ENCODE data around the gene COL21A1.
A peak's percentile ranks its signal among the peaks of the same experiment; 100 is the strongest.

Gene COL21A1

GRCh38 chr6:56101141-56101553, 146.2 kb downstream of the COL21A1 start:
- peak in 1 of 2 experiments; percentile 75 for DNase-seq

- no peak for DNase-seq
Measured at GRCh38 chr6:56096946-56097621, 150.3 kb downstream of the COL21A1 start.

DNA sequence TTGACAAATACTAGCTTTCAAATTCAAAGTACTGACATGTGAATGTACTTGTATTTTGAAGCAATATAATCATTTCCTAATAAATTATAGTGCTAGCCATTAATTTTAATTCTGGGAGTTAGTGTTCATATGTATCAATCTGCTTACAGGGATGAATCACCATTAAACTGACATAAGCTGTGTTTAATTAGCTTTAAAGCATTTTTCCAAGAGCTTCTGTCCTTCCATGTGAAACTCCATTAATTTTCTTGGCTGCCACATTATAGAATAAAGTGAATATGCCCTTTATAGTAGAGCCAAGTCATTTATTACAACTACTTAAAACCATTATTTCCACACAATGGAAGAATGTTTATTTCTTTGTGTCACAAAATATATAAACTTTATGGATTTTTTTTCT, 150.8 kb downstream of the COL21A1 start:
- DNase-seq: no peak

- no peak for DNase-seq
Measured at GRCh38 chr6:56093776-56094175, 153.6 kb downstream of the COL21A1 start.

DNA sequence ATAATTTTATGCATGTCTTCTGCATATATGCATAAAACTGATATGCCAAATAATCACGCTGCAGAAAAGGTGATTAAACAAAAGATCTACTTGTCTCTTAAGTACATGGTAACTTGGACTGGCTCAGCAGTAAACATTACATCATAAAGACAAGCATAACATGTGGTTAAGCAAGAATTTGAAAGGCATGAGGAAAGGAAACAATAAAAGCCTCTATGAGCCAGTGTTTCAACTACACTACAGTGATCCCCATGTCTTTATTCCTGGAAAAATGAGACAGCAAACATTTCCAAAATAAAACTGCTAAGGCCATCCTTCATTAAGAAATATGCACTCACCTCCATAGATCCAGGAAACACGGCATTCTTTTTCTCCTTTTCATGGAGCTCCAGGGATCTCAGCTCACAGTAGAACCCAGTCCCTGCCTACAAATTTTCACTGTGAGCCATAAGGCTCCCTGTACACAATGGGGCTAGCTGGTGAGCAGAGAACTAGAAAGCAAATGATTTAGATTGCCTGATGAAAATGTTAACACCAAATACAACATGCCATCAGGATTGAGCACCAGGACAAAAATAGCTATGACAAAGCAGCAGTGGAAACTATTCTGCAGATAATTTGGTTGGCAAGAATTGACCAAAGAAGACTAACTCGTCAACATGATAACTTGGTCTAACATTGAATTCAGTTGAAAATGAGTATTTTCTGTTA, 156.1 kb downstream of the COL21A1 start:
- DNase-seq: peak in 1 of 2 experiments; percentile 58

- DNase-seq: no peak
Measured at GRCh38 chr6:56088641-56089040, 158.7 kb downstream of the COL21A1 start.

GRCh38 chr6:56087421-56087820, 160.0 kb downstream of the COL21A1 start:
- no peak for DNase-seq

- DNase-seq: no peak
Measured at GRCh38 chr6:56079751-56080540, 167.4 kb downstream of the COL21A1 start.

DNA sequence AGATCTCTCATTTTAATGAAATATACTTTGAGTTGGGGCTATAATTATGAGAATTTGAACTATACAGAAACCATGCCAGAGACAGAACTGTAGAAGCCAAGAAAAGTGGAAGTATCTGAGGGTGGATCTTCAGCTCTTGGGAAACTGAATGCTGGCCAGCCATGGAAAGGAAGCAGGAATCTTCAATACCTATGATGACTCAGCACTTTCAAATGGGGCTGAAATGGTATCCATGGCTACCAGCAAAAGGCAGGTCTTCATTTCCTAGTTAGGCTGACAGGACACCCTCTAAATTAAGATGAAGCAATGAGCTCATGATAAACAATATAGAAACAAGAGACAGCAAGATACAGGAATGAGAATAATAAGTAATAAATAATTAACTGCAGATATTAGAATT, 171.3 kb downstream of the COL21A1 start:
- no peak for DNase-seq

DNA sequence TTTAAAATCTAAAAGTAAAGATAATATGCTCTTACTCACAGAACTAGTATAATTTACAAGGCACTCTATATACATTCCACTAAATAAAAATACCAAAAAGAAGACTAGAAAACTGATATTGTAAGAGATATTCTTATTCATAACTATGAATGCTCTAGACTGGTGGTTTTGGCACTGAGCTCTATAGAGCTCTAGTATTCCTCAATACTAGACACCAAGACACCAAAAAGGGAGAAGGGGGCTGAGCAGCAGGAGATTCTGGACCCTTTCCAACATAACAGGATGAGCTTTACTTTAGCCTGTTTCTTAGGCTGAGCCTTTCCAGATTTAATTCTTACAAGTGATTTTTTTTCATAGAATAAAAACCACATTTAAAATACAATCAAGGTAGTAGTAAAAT, 173.6 kb downstream of the COL21A1 start:
- DNase-seq: no peak

GRCh38 chr6:56073315-56073714, 174.1 kb downstream of the COL21A1 start:
- DNase-seq: no peak

- DNase-seq: no peak
Measured at GRCh38 chr6:56072856-56073255, 174.5 kb downstream of the COL21A1 start.

DNA sequence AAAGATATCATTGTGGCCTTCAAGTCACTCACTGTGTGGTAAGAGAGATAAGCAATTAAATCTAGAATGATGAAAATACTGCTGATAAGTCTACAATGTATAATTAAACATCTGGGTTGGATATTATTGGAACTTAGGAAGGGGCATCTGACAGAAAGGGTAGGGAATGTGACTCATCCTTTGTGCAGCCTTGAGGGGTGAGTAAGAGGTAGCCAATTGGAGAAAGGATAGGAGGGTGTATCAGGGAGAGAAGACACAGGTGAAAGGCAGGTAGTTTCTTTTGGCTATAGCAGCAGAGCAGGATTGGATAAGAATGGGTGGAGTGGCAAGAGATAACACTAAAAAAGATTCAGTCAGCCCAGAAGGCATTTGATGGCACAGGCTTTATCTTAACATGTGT, 182.0 kb downstream of the COL21A1 start:
- no peak for DNase-seq

DNA sequence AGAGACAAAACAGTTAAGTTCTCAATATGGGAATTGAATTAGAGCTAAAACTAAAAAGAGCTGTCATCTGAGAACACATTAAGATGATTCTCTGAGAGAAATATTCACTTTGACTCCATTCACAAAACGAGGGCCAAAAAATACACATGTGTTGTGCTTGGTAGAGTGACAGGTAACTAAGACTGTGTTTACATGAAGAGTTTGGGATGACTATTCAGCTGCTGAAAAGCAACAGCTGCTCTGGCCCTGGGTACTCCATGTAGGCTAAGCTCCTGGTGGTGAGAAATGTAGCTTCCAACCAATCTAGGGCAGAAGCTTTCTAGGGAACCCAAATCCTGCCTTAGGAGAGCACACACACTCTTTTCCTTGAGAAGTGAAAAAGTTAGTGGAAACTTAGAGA, 184.5 kb downstream of the COL21A1 start:
- DNase-seq: no peak

DNA sequence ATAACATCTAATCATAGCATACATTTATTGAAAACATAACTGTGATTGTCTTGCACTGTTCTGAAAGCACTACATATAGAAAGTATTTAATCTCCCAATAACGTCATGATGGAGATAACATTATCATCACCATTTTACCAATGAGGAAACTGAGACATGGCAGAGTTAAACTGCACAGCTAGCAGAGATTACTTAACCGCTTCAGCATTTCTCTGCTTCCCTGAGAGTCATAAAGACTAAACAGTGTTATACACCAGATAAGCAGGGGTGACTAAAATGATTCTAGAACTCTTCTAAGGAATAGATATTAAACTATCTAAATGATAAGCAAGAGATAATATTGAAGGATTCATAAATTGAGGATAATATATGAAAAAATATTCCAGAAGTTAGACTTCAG, 188.7 kb downstream of the COL21A1 start:
- DNase-seq: no peak

DNA sequence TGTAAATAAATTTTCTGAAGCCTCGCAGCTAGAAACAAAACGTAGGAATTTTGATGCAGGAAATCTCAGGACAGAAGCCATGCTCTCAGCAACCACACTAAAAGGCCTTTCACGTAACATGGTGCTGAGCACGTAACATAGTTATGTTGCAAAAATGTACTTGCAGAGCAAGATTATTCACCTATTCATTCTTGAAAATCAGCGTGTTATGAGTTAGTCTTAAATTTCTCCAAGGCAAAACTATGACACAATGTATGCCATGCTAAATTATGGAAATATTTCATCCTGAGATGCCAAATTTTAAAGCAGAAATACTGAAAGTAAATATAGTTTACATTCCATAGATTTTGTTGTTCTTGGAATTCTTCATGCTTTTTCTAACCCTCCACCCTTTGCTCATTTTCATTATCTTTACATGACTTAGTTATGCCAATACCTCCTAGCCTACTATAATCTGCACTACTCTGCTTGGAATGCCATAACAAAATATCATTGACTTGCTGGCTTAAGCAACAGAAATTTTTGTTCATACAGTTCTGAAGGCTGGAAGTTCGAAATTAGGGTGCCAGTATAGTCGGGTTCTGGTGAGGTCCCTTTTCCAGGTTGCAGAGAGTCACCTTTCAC, 192.2 kb downstream of the COL21A1 start:
- DNase-seq: no peak

DNA sequence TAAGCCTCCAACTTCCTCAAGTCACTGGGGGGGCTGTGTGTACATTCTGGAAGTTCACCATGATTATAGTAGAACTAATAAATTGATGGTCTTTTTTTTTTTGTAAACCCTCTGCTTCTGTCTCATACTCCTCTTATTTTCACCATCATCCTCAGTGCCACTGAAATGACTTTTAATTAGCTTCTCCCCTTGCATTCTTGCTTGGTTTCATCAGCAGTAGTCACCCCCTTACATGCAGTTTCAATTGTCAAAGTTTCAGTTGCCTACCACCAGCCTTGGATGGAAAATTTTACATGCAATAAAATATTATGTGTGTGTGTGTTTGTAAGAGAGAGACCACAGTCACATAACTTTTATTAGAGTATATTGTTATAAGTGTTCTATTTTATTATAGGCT, 196.2 kb downstream of the COL21A1 start:
- DNase-seq: no peak

GRCh38 chr6:56050530-56051201, 196.7 kb downstream of the COL21A1 start:
- no peak for DNase-seq

DNA sequence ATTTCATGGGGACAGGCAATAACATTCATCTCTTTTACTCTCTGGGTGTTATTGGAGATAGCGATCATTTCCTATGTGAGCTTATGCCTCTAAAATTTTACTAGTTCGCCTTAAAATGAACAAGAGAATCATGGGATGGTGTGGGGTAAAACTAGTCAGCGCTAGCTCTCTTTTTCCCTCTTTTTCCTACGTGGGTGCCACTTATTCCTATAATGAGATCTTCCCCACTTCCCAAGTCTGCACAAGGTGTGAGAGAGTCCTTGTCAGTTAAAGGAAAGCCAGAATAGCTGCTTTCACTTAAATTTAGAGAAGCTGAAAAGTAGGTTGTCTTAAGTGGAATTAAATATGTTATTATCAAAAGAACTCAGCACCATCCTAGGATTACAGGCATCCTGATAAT, 198.8 kb downstream of the COL21A1 start:
- DNase-seq: no peak

GRCh38 chr6:56047931-56048540, 199.3 kb downstream of the COL21A1 start:
- DNase-seq: no peak

DNA sequence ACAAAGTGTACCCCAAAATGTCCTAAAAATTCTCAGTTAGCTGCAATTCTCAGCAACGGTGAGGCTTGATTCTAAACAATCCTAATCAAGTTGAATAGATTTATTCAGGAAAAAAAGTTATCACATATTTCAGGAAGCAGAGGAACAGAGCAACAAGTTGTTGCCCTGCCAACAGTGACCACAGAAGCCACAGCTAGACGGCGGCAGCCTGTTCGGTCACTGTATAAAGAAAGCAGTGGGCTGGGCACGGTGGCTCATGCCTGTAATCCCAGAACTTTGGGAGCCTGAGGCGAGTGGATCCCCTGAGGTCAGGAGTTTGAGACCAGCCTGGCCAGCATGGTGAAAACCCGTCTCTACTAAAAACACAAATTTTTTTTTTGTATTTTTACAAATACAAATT, 200.8 kb downstream of the COL21A1 start:
- DNase-seq: no peak

DNA sequence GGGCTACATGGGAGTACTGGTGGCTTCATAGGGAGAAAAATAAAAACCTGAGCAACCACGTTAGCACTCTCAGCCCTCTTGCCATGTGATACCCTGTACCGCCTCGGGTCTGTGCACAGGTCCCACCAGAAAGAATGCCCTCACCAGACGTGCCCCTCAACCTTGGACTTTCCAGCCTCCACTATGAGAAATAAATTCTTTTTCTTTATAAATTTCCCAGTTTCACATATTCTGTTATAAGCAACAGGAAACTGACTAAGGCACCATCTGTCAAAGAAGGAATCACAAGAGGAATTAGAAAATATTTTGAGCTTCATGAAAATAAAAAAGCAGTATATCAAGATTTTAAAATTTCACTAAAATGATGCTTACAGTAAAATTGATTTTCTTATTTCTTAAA, 203.6 kb downstream of the COL21A1 start:
- DNase-seq: no peak
